Ishikawa (cell line): ENCODE measurements around the gene C10orf143.

Experiments used
- TEAD4 ChIP-seq: IDR thresholded peaks from 2 replicates; pipeline ENCODE4 v1.6.1; 2012
- TF ChIP-seq, protein P1 (sequence below): IDR thresholded peaks from 2 replicates; pipeline ENCODE4 v1.6.1; 2012; ENCODE audit warnings: low read depth, mild to moderate bottlenecking

DNA sequence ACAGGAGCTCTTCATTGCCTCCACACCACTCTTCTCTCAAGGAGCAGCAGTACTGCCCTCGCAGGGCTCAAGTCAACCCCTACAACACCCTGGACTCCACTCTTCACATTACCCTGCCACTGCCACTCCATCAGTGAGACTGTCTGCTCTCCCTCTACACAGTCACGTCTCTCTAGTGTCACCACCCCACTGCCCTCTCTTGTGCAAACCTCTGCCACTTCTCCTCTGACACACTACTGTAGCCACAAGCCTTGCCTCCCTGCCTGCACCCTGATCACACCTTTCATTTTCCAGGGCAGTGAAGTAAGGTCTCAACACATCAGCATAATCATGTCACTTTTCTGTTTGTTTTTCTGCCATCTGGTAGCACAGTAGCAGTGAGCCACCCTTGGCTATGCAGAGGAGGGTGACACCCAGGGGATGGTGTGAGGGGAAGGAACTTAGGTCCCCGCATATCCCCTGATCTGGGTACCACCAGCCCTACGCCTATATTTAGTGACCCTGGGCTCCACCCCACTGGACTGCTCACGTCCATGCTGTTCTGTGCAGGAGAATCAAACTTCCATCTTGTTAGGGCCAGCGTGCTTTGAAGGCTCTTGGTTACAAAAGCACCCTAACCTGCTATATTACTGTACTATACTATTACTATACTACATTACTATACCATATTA, 1.6 kb downstream of the C10orf143 start:
- no peak for TF ChIP-seq TEAD4
- TF ChIP-seq, protein P1, sequence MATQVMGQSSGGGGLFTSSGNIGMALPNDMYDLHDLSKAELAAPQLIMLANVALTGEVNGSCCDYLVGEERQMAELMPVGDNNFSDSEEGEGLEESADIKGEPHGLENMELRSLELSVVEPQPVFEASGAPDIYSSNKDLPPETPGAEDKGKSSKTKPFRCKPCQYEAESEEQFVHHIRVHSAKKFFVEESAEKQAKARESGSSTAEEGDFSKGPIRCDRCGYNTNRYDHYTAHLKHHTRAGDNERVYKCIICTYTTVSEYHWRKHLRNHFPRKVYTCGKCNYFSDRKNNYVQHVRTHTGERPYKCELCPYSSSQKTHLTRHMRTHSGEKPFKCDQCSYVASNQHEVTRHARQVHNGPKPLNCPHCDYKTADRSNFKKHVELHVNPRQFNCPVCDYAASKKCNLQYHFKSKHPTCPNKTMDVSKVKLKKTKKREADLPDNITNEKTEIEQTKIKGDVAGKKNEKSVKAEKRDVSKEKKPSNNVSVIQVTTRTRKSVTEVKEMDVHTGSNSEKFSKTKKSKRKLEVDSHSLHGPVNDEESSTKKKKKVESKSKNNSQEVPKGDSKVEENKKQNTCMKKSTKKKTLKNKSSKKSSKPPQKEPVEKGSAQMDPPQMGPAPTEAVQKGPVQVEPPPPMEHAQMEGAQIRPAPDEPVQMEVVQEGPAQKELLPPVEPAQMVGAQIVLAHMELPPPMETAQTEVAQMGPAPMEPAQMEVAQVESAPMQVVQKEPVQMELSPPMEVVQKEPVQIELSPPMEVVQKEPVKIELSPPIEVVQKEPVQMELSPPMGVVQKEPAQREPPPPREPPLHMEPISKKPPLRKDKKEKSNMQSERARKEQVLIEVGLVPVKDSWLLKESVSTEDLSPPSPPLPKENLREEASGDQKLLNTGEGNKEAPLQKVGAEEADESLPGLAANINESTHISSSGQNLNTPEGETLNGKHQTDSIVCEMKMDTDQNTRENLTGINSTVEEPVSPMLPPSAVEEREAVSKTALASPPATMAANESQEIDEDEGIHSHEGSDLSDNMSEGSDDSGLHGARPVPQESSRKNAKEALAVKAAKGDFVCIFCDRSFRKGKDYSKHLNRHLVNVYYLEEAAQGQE: no peak
